NCI-H345 (cell line): Measurements from ENCODE around the gene SULT2B1.
A peak's percentile ranks its signal among the peaks of the same experiment; 100 is the strongest.
"Not testable (repeated sequence)": the region's sequence is repeated elsewhere in the genome, so short reads cannot be mapped to it uniquely, and the experiment has no call there.

Experiments
- DNase-seq: peaks from one replicate; lab custom pipeline; 2025; lab: John Stamatoyannopoulos, UW

Gene SULT2B1

DNA sequence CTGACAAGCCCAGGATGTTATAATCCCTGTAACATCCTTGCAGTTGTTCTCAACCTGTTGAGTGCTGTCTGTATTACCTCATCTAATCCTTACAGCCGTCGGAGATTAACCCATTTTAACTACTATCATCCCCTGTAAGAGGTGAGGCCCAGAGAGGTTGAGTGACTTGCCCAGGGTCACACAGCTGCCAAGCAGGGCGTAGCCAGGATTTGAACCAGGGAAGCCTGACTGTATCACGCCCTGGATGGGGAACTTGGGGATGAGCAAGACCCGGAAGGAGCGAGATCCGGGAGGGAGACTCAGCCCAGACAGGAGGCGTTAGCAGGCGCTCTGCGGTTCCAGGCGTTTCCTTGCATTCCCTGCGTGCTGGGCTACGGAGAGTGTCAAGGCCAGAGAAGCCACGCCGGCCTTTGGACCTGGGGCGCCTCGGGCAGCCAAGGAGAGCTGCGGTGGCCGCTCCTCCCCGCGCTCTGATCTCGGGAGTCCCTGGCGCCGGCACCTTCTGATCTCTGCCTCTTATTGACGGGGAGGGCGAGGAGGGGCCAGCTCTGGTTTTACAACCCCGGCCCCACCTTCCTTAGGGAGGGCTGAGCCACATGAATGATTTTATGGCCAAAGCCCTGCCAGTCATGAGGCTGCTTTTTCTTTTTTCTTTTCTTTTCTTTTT lies 6.2 kb downstream of the SULT2B1 start:
- no peak for DNase-seq

DNA sequence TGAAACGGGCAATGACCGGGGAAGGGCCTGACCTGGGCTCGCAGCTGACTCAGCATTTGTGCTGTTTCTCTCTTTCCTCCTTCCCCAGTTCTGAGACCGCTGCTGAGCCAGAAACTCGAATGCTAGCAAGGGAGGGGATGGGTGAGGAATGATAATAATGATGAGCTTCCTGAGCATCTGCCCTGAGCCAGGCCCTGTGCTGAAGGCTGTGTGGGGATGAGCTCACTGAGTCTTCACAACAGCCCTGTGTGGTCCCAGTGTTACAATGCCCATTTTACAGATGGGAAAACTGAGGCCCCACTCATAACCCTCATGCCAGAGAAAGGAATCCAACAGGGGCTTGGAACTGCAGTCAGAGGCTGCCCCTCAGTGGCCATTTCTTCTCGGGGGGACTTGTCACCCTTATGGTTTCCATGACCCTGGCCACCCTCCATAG lies 8.1 kb downstream of the SULT2B1 start:
- DNase-seq, result no peak

DNA sequence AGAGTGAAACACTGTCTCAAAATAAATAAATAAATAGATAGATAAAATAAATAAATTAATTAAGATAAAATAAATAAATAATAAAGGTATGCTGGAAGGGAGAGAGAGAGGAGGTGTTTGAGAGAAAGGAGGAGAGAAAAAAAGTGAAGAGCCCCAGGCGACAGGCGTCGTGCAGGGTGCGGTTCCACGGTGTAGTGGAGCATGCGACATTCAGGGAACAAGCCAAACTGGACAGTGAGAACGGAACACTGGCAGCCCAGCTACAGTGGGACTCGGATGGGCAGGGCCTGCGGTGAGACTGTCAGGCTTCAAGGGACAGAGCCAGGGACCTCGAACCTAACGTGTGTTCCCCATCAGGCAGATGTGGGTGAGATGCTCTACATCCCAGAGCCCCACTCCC lies 9.4 kb downstream of the SULT2B1 start:
- DNase-seq, result no peak

DNA sequence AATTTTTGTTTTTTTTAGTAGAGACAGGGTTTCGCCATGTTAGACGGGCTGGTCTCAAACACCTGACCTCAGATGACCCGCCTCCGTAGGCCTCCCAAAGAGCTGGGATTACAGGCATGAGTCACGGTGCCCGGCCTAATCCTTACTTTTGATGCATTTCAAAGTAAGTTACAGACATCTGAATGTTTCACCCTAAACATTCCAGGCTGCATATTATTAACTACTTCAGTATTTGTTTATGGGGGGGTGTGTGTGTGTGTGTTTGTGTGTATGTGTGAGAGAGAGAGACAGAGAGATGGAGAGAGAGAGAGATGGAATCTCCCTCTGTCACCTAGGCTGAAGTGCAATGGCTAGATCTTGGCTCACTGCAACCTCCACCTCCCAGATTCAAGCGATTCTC lies 13.1 kb downstream of the SULT2B1 start:
- DNase-seq, result no peak

DNA sequence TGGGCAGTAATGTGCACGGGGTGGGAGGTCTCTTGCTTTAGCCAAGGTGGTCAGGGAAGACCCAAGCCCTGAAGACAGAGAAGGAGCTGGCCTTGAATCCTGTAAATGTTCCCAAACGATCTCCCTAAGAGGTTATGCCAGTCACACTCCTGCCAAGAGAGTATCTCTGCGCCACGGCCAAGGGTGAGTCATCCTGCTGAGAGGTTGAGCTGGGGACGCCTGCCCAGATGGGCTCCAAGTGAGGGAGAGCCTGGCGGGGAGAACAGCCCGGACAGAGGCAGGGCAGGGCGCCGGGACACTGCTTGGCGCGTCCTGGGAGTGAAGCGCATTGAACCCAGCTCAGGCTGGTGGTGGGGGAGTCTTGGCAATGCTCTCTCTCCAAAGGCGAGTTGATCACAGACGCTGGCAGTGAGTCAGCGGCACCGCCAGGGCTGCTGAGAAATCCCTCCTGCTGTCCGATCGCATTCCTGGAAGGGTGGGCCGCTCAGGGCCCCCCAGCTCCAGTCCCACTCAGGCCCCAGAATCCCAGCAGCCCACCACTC lies 16.4 kb downstream of the SULT2B1 start:
- DNase-seq, result no peak

DNA sequence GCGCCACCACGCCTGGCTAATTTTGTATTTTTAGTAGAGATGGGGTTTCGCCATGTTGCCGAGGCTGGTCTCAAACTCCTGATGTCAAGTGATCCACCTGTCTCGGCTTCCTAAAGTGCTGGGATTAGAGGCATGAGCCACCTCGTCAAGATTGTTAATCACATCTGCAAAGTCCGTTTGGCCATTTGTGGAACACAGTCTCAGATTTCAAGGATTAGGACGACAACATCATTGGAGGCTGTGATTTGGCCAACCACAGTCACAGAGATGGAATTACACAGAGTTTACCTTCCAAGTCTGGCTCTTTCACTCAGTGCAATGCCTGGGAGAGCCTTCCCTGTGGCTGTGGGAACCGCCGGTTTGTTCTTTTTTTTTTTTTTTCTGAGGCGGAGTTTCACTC lies 17.8 kb downstream of the SULT2B1 start:
- no peak for DNase-seq

DNA sequence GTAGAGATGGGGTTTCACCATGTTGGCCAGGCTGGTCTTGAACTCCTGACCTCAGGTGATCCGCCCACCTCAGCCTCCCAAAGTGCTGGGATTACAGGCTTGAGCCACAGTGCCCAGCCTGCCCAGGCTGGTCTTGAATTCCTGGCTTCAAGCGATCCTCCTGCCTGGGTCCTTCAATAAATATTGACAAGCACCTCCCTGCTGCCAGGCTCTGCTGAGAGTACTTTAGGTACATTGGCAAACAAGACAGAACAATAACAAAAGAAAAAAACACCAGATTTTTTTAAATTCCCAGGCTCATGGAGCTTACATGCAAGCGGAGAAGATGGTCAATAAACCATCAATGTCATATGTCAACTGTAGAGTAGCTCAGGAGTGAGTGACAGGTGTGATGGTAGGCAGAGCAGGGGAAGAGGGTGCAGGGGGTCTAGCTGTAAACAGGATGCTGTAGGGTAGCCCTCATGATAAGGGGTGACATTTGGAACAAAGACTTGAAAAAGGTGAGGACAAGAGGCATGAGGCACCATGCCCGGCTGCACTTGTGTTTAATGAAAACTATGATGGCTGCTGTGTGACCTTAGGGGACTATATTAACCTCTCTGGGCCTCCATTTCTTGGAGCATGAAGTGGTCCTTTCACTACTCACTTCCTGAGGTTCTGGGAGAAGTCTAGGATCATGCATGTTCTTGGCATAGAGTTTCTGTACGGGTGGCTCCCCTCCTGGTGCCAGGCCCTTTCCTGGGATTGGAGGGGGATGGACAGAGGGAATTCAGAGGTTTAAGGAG lies 19.6 kb downstream of the SULT2B1 start:
- peak; percentile 72 for DNase-seq

DNA sequence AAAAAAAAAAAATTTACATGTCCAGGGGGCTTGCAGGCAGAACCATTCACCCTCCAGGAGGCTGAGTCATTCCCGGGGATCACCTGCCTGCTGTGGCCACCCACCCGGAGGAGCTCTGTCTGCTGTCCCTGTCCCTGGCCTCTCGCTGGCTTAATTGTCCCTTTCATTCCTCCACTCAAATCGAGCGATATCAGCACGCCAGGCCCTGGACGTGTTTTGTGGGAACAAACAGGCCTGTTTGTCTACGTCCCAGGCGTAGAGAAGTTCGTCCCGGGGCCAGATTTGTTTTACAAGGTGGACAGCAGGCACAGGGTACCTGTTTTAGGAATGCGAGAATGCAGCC lies 21.2 kb downstream of the SULT2B1 start:
- DNase-seq, result no peak

DNA sequence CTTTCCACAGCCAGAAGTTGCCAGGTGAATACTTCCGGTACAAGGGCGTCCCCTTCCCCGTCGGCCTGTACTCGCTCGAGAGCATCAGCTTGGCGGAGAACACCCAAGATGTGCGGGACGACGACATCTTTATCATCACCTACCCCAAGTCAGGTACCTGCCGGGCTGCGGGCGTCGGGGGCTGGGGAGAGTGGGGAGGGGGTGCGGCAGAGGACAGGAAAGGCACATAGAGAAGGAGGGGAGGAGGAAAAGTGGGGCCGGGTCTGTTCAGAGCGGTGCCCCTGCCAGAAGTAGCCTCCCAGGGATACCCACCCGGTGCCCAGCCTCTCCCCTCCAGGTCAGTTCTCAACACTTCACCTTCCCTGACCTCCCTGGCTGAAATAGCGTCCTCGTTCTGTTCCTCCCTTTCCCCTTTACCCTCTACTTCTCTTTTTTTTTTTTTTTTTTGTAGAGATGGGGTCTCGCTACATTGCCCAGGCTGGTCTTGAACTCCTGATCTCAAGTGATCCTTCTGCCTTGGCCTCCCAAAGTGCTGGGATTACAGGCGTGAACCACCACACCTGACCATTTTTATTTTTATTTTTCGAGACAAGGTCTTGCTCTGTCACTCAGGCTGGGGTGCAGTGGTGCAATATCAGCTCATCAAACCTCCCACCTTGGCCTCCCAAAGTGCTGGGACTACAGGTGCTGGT lies 24.1 kb downstream of the SULT2B1 start:
- no peak for DNase-seq

DNA sequence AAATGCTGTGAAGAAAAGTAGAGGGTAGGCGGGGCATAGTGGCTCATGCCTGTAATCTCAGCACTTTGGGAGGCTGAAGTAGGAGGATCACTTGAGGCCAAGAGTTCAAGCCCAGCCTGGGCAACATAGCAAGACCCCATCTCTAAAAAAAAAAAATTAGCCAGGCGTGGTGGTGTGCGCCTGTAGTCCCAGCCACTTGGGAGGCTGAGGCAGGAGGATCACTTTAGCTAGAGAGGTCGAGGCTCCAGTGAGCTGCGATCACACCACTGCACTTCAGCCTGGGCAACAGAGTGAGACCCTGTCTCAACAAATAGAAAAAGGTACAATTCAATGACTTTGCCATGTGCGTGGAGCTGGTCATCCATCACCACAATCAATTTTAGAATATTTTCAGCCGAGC lies 25.9 kb downstream of the SULT2B1 start:
- not testable (repeated sequence) for DNase-seq

DNA sequence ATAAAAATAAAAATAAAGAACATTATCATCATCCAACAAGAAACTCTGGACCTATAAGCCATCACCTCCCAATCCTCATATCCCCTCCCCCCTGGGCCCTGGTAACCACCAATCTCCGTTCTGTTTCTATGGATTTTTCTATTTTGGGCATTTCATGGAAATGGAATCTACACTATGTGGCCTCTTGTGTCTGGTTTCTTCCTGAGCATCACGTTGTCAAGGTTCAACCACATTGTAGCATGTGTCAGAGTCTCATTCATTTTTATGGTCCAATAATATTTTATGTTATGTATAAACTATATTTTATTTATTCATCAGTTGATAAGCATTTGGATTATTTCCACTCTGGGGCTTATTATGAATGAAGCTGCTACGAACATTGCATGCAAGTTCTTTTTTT lies 26.9 kb downstream of the SULT2B1 start:
- DNase-seq, result no peak

DNA sequence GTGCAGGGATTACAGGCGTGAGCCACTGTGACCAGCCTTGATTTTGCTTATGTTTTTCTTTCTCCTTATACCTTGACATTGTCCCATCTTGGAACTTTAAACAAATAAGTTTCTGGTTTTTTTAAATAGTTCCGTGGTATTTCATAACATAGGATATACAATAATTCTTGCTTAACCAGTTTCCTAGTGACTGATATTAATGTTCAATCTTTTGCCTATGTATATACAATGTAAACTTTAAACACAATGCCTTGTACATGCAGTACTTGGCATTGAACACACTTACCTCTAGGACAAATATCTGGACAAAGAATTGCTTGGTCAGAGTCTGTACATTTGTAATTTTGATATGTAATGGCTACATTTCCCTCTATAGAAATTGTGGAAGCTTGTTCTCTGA lies 30.2 kb downstream of the SULT2B1 start:
- no peak for DNase-seq

DNA sequence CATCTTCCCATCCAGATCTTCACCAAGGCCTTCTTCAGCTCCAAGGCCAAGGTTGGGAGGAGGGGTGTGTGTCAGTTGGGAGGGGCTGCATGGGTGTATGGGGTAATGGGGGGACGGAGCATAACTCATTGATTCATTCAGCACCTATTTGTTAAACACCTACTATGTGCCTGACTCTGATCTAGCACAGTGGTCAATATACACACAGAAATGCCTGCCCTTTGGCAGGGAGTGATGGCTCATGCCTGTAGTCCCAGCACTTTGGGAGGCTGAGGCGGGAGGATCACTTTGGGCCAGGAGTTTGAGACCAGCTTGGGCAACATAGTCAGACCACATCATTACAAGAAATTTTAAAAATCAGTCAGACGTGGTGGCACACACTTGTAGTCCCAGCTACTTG lies 35.4 kb downstream of the SULT2B1 start:
- DNase-seq, result no peak

DNA sequence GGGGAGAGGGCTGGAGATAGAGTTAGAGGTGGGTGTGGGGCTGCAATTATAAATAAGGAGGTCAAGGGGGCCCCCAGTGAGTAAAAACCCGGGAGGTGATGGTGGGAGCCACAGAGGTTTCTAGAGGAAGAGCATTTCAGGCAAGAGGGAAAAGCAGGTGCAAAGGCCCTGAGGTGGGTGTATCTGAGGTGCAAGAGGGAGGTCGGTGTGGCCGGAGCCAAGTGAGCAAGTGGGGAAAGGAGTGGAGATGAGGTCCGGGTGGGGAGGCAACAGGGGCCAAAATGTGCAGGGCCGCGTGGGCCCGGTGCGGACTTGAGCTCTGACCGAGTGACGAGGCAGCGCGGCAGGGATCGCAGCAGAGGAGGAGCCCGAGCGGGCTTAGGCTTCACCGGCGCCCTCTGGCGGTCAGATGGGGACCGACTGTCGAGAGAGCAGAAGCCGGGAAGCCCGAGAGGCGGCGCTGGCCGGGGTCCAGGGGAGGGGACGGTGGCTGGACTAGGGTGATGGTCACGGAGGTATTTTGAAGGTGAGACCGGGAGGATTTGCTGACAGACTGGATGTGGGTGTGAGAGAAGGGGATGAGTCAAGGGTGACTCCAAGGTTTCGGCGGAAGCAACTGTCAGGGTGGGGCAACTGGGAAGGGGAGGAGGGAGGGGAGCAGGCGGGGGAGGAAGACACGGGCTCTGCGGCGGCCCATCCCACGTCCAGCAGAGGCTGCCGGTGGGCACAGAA lies 36.9 kb downstream of the SULT2B1 start:
- peak; percentile 67 for DNase-seq

DNA sequence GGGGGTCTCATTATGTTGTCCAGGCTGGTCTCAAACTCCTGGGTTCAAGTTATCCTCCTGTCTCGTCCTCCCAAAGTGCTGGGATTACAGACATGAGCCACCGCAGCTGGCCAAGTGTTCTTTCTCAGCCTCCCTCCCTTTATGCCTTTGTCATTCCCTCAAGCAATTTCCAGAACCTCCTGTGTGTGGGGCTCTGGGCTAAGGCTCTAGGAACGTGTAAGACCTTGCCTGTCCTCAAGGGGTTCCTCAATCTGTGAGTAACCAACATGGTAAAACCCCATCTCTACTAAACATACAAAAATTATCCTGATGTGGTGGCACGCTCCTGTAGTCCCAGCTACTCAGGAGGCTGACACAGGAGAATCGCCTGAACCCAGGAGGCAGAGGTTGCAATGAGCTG lies 39.0 kb downstream of the SULT2B1 start:
- DNase-seq, result no peak

DNA sequence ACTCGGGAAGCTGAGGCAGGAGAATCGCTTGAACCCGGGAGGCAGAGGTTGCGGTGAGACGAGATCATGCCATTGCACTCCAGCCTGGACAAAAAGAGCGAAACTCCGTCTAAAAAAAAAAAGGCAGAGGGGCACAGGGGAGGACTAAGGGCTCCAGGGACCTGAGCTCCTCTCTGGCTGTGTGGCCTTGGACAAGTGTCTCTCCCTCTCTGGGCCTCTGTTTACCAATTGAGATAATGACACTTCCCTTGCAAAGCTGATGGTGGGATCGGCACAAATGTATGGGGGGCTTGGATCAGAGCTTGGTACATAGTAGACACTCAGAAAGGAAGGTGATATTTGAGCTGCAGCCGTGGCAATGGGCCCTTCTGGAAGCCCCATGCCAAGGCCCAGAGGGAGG lies 43.2 kb downstream of the SULT2B1 start:
- no peak for DNase-seq

DNA sequence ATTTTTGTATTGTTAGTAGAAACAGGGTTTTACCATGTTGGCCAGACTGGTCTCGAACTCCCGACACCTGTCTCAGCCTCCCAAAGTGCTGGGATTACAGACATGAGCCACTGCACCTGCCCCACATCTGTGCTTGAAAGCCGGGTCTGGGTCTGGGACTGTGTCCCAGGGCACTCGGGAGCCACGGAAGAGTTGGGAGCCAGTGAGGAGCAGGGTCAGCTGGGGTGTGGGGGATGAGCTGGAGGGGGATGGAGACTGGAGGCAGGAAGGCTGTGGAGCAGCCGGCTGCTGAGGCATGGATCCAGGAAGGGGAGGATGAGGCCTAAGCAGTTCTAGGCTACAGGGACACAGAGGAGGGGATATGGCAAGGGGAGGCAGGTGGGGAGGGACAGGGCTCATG lies 43.9 kb downstream of the SULT2B1 start:
- no peak for DNase-seq

DNA sequence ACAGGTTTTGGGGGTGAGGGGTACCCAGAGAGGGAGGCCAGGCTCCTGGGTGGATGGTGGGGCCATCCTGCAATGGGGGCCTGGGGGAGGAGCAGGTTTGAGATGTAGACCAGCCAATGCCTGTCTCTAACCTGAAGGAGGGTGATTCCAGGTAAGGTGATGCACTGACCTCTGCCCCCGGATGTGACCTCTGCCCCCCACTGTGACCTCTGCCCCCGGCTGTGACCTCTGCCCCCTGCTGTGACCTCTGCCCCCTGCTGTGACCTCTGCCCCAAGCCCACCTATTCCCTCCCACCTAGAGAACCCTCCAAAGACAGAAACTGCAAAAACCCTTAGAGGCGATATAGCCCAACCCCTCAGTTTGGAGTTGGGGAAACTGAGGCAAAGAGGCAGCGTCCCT lies 44.3 kb downstream of the SULT2B1 start:
- DNase-seq, result no peak

DNA sequence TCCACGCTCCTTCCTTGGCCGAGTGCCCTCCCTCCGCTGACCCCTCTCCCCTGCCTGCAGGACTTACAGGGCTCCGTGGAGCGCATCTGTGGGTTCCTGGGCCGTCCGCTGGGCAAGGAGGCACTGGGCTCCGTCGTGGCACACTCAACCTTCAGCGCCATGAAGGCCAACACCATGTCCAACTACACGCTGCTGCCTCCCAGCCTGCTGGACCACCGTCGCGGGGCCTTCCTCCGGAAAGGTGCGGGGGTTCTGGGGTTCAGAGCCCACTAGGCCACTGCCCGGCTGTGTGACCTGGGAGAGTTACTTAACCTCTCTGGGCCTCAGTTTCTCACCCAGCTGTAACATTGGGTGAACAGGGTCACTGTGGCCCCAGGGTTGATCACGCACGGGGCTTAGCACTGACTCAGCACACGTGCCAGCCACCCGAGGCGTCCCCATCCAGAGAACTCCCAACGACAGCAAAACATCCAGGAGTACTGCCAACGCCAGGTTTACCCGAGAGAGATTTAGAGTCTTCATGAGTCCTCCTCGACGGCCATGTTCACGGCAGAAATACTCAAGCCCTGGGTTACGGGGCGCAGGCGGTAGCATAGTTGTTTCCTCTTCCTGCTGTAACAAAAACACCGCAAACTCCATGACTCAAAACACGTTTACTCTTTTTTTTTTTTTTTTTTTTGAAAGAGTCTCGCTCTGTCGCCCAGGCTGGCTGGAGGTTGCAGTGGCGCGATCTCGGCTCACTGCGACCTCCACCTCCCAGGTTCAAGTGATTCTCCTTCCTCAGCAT lies 44.9 kb downstream of the SULT2B1 start:
- no peak for DNase-seq

DNA sequence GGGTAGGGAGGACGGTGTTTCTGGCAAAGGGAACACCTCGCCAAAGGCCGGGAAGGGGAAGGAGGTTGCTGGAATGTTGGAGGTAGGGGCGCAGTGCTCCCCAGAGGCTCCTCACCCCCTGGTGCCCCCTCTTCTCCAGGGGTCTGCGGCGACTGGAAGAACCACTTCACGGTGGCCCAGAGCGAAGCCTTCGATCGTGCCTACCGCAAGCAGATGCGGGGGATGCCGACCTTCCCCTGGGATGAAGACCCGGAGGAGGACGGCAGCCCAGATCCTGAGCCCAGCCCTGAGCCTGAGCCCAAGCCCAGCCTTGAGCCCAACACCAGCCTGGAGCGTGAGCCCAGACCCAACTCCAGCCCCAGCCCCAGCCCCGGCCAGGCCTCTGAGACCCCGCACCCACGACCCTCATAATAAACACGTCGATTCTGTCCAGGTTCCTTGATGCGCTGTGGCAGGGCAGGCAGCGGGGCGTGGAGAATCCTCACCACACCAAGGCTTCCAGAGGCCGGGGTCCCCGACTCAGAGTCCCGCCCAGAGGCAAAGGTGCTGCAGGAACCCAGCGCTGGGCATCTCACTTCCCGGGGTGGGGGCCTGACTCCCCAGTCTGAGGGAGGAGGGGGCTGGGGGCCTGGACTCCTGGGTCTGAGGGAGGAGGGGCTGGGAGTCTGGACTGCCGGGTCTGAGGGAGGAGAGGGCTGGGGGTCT lies 47.2 kb downstream of the SULT2B1 start:
- DNase-seq, result no peak
